ENCODE measurements around the gene TRIM40. TPM values are rescaled to one million over a fixed set of nuclear protein-coding genes. Genes with fewer than 3 reads are reported as not detected.
"Not testable (repeated sequence)": the region's sequence is repeated elsewhere in the genome, so short reads cannot be mapped to it uniquely, and the experiment has no call there.

Gene TRIM40
- total RNA-seq, 1 donor from 2014 or later, result not detected

DNA sequence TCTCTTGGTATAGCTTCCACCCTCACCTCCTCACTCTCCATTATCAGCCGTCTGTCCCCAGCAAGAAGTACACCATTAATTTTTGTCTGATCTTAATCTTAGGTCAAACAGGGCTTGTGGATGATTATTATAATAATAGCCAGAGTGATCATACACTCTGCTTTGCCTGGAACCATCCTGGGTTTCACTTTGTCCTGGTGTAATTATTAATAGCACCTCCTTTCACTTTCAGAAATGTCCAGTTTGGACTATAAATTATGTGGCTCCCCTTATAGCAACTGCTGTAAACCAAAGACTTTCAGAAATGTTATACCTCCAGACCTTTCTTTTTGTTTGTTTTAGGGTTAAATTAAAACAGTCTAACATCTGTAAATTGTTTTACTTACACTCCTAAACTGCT is 22.1 kb upstream of the TRIM40 start:
- ATAC-seq, result no peak

DNA sequence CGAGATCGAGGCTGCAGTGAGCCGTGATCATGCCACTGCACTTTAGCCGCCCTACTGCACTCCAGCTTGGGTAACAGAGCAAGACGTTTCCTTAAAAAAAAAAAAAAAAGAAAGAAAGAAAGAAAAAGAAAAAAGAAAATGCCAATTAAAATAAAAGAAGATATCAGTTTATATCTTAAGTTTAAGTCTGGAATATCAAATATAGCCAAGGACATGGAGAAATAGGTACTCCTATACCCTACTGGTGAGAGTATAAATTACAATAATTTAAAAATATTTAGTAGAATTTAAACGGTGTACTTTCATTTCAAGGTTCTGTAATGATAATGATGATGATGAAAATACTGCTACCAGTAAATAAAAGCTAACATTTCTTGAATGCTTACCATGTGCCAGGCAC is 19.2 kb upstream of the TRIM40 start:
- ATAC-seq, result no peak

GRCh38 chr6:30118691-30119090 is 17.2 kb upstream of the TRIM40 start:
- ATAC-seq, result not testable (repeated sequence)

GRCh38 chr6:30121446-30122366 is 14.2 kb upstream of the TRIM40 start:
- no peak for ATAC-seq

GRCh38 chr6:30122515-30122914 is 13.4 kb upstream of the TRIM40 start:
- peak; percentile 88 for ATAC-seq

GRCh38 chr6:30127238-30128093 is 8.5 kb upstream of the TRIM40 start:
- ATAC-seq, result no peak

DNA sequence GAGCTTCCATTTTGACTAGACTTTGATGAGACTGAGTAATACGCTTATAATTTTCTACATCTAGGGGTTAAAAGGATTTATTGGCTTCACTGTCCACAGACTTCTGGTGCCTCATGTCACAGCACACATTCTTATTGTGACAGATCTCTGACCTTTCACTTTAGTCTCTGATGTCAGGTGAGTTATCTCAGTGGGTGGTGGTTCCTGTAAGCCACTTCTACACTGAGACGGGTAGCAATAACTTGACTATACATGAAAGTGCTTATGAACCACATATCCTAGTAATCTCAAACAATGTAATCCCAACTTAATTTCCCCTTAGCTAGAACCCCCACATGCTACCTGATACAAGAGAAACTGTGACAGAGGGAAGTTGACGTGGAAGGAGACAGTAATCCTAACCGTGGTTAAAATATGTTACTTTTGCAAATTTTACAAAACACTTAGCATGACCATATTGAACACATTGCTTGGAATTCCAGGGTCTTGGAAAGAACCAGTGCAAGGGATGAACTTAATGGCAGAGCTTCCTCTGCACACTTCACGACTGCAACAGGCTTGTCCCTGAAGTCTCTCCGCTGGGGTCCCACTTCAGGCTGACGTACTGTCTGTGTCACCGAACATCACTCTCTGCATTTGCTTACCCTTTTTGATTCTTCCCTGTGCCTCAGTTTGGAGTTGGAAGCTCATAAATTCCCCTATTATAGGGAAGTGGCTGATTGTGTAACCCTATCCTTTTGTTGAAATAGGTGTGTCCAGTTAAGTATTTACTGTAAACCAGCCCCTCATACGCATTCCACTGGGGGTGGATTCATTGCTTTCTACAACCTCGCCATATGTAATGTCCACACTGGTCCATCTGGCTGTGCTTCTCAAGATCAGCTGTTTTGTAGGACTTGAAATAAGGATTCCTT is 6.4 kb upstream of the TRIM40 start:
- ATAC-seq, result no peak

DNA sequence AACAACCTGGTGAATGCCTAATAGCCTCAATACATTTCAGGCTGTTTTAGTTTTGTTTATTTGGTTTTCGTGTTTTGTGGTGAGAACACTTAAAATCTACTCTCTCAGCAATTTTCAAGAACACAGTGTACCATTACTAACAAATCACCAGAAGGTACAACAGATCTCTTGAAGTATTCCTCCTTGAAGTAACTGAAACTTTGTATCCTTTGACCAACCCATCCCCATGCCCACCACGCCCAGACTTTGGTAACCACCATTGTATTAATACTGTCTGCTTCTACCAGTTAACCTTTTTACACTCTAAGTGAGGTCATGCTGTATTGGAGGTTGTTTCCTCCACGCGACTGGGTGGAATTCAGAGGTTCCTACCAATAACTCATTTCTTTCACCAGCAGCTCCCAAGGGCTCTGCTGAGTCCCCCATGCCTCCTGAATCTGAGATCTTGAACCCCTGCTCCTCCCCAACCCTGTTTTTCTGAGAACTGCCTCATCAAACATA is 5.7 kb upstream of the TRIM40 start:
- no peak for ATAC-seq

GRCh38 chr6:30130887-30131862 is 4.8 kb upstream of the TRIM40 start:
- peak; percentile 86 for ATAC-seq

- ATAC-seq, result no peak
Observed at GRCh38 chr6:30131947-30132497, 3.9 kb upstream of the TRIM40 start.

DNA sequence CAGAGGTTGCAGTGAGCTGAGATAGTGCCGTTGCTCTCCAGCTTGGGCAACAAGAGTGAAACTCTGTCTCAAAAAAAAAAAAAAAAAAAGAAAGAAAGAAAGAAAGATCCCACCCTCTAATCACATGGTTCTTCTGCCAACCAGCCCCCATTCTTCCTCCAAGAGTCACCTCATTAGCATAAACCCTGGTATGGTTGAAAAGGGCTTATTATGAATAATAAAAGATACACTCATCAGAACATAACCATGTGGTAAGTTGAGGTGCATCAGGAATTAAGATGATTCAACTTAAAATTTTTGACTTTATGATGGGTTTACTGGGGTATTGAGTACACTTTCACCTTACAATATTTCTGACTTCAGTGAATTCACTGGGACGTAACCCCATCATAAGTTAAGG is 793 bp upstream of the TRIM40 start:
- ATAC-seq, result no peak

DNA sequence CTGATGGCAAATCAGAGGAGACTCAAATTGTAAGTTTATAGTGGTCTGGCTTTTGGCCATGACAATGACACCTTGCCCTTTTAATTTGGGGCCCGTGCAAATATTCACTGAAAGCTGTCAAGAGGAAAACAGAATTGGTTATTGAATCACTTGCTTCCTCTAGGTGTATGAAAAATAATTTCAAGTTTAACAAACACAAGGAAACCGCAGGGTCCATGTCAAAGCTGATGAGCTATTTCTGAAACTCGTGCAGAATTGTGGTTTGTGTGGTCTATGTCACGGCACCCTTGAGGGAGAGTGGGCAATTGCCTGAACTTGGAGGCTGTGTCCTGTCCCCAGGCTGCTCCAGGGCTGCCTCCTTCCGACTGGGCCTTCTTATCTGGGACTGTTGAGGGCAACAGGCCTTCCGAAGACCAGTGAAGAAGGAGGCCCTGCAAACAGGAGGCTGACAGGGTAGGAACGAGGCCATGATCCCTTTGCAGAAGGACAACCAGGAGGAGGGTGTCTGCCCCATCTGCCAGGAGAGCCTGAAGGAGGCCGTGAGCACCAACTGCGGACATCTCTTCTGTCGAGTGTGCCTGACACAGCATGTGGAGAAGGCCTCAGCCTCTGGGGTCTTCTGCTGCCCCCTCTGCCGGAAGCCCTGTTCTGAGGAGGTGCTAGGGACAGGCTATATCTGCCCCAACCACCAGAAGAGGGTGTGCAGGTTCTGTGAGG is 788 bp downstream of the TRIM40 start:
- no peak for ATAC-seq

DNA sequence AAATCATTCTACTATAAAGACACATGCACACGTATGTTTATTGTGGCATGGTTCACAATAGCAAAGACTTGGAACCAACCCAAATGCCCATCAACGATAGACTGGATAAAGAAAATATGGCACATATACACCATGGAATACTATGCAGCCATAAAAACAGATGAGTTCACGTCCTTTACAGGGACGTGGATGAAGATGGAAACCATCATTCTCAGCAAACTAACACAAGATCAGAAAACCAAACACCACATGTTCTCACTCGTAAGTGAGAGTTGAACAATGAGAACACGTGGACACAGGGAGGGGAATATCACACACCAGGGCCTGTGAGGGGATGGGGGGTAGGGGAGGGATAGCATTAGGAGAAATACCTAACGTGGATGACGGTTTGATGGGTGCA is 4.3 kb downstream of the TRIM40 start:
- ATAC-seq, result not testable (repeated sequence)

DNA sequence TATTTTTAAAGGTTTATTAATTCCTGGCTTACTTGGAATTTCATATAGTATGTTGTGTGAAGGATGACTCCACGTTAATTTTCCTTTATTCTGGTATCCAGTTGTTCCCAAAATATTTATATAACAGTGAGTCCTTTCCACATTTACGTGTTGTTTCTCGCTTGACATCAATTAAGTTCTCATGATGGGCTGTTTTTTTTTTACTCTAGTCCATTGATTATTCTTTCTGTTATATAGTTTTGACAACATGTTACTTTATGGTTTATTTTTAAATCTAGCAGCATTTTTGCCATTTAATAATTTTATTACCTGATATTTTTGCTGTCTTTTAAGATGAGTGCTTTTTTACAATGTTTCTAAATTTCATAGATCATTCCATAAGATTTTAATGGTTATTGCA is 6.7 kb downstream of the TRIM40 start:
- ATAC-seq, result no peak

- no peak for ATAC-seq
Observed at GRCh38 chr6:30143780-30144179, 7.8 kb downstream of the TRIM40 start.

GRCh38 chr6:30144811-30145210 is 8.9 kb downstream of the TRIM40 start:
- ATAC-seq, result no peak

- ATAC-seq, result no peak
Observed at GRCh38 chr6:30145818-30146217, 9.9 kb downstream of the TRIM40 start.

- ATAC-seq, result no peak
Observed at GRCh38 chr6:30147096-30147495, 11.2 kb downstream of the TRIM40 start.

DNA sequence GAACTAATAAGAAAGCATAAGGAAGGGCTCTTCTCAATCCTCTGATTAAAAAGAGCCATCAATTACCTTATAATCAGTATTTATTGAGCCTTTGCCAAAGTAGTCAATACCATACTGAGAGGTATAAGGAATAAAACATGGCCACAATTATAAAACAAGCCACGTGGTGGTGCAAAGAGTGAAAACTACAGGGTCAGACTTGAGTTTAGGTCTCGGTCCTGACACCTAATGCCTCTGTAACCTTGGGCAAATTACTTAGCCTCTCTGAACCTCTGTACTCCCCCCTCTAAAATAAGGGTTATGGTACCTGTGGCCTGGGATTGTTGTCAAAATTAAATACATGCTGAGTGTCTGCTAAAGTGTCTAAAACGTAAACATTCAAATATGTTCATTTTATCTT is 13.3 kb downstream of the TRIM40 start:
- ATAC-seq, result no peak
